ENCODE results near the gene IRF9.

The IRF9 gene

GRCh38 chr14:24156840-24157239 is 4.2 kb upstream of the IRF9 start:
- Histone ChIP-seq H3K27ac (replicated peaks) (no peak overlapping the region), H3K4me3 (replicated peaks; ENCODE audit: insufficient read depth, low read length) (no peak overlapping the region), H3K27me3 (ENCODE audit: insufficient read depth, poor library complexity, severe bottlenecking) (no peaks in the 10 kb centered on the region)
- DNase-seq (ENCODE audit: low read depth in 1 of 2, low spot score in 1 of 2): no peak
- no peak for TF ChIP-seq GABPA (IDR thresholded peaks at IDR 0.05; ENCODE audit: low read depth)
- no peak for TF ChIP-seq SPI1 (IDR thresholded peaks at IDR 0.05; ENCODE audit: borderline replicate concordance, low read depth)
- no peak for TF ChIP-seq CTCF (IDR thresholded peaks at IDR 0.05; ENCODE audit: insufficient read depth, low read length)
- TF ChIP-seq, protein P1, sequence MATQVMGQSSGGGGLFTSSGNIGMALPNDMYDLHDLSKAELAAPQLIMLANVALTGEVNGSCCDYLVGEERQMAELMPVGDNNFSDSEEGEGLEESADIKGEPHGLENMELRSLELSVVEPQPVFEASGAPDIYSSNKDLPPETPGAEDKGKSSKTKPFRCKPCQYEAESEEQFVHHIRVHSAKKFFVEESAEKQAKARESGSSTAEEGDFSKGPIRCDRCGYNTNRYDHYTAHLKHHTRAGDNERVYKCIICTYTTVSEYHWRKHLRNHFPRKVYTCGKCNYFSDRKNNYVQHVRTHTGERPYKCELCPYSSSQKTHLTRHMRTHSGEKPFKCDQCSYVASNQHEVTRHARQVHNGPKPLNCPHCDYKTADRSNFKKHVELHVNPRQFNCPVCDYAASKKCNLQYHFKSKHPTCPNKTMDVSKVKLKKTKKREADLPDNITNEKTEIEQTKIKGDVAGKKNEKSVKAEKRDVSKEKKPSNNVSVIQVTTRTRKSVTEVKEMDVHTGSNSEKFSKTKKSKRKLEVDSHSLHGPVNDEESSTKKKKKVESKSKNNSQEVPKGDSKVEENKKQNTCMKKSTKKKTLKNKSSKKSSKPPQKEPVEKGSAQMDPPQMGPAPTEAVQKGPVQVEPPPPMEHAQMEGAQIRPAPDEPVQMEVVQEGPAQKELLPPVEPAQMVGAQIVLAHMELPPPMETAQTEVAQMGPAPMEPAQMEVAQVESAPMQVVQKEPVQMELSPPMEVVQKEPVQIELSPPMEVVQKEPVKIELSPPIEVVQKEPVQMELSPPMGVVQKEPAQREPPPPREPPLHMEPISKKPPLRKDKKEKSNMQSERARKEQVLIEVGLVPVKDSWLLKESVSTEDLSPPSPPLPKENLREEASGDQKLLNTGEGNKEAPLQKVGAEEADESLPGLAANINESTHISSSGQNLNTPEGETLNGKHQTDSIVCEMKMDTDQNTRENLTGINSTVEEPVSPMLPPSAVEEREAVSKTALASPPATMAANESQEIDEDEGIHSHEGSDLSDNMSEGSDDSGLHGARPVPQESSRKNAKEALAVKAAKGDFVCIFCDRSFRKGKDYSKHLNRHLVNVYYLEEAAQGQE (IDR thresholded peaks at IDR 0.05; ENCODE audit: insufficient replicate concordance, low read depth): no peak
- no peak for TF ChIP-seq POLR2AphosphoS5 (IDR thresholded peaks at IDR 0.05; ENCODE audit: low read depth)

DNA sequence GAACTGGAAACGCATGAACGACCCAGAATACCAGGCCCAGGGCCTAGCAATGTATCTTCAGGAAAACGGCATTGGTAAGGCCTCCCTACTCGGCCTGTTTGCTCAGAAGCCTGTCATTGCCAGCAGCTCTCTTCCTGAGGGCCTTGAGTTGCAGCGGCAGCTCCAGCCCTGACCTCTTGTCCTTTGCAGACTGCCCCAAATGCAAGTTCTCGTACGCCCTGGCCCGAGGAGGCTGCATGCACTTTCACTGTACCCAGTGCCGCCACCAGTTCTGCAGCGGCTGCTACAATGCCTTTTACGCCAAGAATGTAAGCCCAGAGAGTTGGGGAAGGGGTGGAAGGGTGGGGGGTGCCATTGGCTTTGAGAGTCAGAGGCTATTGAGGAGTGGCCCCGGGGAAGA is 3.7 kb upstream of the IRF9 start:
- H3K27ac ChIP-seq (replicated peaks): no peak overlapping the region
- no peak for DNase-seq (ENCODE audit: low read depth in 1 of 2, low spot score in 1 of 2)
- TF ChIP-seq SPI1 (IDR thresholded peaks at IDR 0.05; ENCODE audit: borderline replicate concordance, low read depth) (no peak), CTCF (IDR thresholded peaks at IDR 0.05; ENCODE audit: insufficient read depth, low read length) (no peak), POLR2AphosphoS5 (IDR thresholded peaks at IDR 0.05; ENCODE audit: low read depth) (no peak), GABPA (IDR thresholded peaks at IDR 0.05; ENCODE audit: low read depth) (no peak)
- TF ChIP-seq, protein P1 (IDR thresholded peaks at IDR 0.05; ENCODE audit: insufficient replicate concordance, low read depth): no peak
- H3K4me3 ChIP-seq (replicated peaks; ENCODE audit: insufficient read depth, low read length): no peak overlapping the region
- H3K27me3 ChIP-seq (ENCODE audit: insufficient read depth, poor library complexity, severe bottlenecking): no peaks in the 10 kb centered on the region

DNA sequence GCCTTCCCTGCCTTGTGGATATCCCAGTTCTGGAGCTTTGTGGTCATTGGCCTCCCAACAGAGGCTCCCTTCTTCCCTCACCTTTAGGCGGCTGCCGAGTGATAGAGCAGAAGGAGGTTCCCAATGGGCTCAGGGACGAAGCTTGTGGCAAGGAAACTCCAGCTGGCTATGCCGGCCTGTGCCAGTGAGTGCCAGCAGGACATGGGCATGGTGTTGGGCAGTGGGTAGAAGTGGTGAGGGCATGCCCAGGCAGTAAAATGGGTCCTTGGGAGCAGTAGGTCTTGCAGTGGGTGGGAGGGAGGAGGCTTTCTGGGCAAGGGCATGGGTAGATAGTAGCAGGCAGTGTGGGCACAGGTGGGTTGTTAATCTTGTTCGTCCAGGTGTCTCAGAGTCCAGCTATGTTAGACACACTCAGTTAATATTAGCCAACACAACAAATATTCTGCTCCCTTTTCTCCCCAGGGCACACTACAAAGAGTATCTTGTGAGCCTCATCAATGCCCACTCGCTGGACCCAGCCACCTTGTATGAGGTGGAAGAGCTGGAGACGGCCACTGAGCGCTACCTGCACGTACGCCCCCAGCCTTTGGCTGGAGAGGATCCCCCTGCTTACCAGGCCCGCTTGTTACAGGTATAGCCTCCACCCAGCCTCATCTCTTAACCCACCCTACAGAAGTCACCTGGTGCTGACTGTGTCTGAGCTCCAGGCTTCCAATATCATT is 1.1 kb upstream of the IRF9 start:
- Histone ChIP-seq H3K27me3 (ENCODE audit: insufficient read depth, poor library complexity, severe bottlenecking) (no peaks in the 10 kb centered on the region), H3K27ac (replicated peaks) (no peak overlapping the region), H3K4me3 (replicated peaks; ENCODE audit: insufficient read depth, low read length) (no peak overlapping the region)
- no peak; the same call in 1 of the 2 replicates for TF ChIP-seq POLR2AphosphoS5 (IDR thresholded peaks at IDR 0.05; ENCODE audit: low read depth)
- TF ChIP-seq CTCF (IDR thresholded peaks at IDR 0.05; ENCODE audit: insufficient read depth, low read length): no peak
- no peak for TF ChIP-seq SPI1 (IDR thresholded peaks at IDR 0.05; ENCODE audit: borderline replicate concordance, low read depth)
- TF ChIP-seq GABPA (IDR thresholded peaks at IDR 0.05; ENCODE audit: low read depth): no peak
- DNase-seq (ENCODE audit: low read depth in 1 of 2, low spot score in 1 of 2): no peak

DNA sequence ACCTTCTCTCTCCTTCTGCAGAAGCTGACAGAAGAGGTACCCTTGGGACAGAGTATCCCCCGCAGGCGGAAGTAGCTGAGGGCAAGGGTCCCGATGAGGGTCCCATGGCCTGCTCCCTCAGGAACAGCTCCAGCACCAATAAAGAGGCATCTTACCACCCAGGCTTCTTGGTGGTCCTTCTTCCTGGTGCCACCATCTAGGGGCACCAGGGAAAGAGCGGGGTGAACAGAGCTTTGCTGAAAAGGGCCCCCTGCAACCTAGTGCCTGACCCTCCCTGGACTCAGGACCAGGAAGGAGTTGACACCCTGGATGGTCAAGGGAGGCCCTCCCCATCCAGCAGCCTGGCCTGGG is 591 bp upstream of the IRF9 start:
- no peak overlapping the region for H3K4me3 ChIP-seq (replicated peaks; ENCODE audit: insufficient read depth, low read length)

More for the DNA sequence above, 591 bp upstream of the IRF9 start:
- H3K27ac ChIP-seq (replicated peaks): no peak overlapping the region
- H3K27me3 ChIP-seq (ENCODE audit: insufficient read depth, poor library complexity, severe bottlenecking): no peaks in the 10 kb centered on the region
- no peak for DNase-seq (ENCODE audit: low read depth in 1 of 2, low spot score in 1 of 2)
- TF ChIP-seq, protein P1 (IDR thresholded peaks at IDR 0.05; ENCODE audit: insufficient replicate concordance, low read depth): no peak
- no peak for TF ChIP-seq CTCF (IDR thresholded peaks at IDR 0.05; ENCODE audit: insufficient read depth, low read length)
- TF ChIP-seq GABPA (IDR thresholded peaks at IDR 0.05; ENCODE audit: low read depth): no peak
- TF ChIP-seq POLR2AphosphoS5 (IDR thresholded peaks at IDR 0.05; ENCODE audit: low read depth): no peak
- TF ChIP-seq SPI1 (IDR thresholded peaks at IDR 0.05; ENCODE audit: borderline replicate concordance, low read depth): no peak

All from HL-60 (cell line).